Body of pancreas (tissue), 4 donors: Measurements from ENCODE around the gene EFNA2.

Source experiments
- CTCF ChIP-seq, 7 experiments: fragments of 450-650 bp in 4 of 7; fragments of 200-600 bp in 3 of 7; sonication (generic) in 3 of 7; IDR thresholded peaks; one replicate each; pipeline ENCODE4 v1.5.1; 2016 to 2019; ENCODE audit warnings: antibody characterized with exemption in 7 of 7
- POLR2A ChIP-seq, 3 donors: fragments of 450-650 bp; IDR thresholded peaks; one replicate each; pipeline ENCODE4 v1.6.1; 2016; ENCODE audit warnings: antibody characterized with exemption in 3 of 3, mild to moderate bottlenecking in 2 of 3

DNA sequence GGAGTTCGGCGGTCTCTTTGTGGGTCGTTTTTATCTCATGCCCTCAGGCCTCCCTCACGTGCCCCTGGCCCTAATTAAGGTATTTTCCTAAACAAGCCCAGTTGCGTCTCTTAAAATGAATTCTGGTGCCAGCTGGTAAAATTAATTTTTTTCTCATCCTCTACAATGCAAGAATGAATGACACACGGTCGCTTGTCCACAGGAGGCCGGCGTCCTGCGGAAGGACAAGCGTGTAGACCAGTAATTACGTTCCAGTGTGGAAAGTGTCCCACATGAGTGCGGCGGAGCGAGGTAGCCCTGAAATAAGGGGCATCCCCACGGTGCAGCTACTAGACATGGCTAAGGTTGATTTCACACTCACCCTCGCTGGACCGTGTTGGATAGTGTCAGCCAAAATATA lies 63.5 kb downstream of the EFNA2 start:
- TF ChIP-seq POLR2A (IDR thresholded peaks at IDR 0.05): no peak
- TF ChIP-seq CTCF (IDR thresholded peaks at IDR 0.05): no peak
